HG03354 (cell line): ENCODE measurements around the gene TAS2R43.
"Not testable (repeated sequence)": the region's sequence is repeated elsewhere in the genome, so short reads cannot be mapped to it uniquely, and the experiment has no call there.

Experiments used
- ATAC-seq: cut with Tn5 transposase; IDR thresholded peaks from one replicate; pipeline ENCODE4 v1.9.1; 2021; ENCODE audit warnings: mild to moderate bottlenecking; ENCODE audit not compliant: unreplicated experiment, poor library complexity, severe bottlenecking

The TAS2R43 gene, protein sequence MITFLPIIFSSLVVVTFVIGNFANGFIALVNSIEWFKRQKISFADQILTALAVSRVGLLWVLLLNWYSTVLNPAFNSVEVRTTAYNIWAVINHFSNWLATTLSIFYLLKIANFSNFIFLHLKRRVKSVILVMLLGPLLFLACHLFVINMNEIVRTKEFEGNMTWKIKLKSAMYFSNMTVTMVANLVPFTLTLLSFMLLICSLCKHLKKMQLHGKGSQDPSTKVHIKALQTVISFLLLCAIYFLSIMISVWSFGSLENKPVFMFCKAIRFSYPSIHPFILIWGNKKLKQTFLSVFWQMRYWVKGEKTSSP

GRCh38 chr12:11092128-11092527 lies at the start of gene TAS2R43:
Gene TAS2R43, minus strand, starts transcription at chr12:11092313. Its CDS starts 84 bp downstream, at chr12:11092229.
- ATAC-seq: no peak

GRCh38 chr12:11136075-11136474 lies 44.0 kb upstream of the TAS2R43 start:
- ATAC-seq: peak; percentile 46

DNA sequence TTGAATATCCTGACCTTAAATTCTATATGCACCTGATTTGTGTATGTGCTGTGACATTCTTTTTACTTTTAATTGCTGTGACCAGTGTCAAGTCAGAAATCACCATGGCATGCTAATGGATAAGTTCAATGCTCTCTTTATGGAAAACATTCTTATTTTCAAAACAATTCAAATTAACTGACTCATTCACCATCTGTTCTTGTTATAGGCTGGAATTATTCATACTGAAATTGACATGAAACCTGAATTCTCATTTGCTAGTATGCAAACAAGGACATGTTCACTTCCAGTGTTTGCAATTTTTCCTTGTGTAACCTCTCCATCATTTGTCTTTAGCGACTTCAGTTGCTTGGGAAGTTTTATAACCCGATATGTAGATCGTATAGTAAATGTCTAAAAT lies 42.2 kb upstream of the TAS2R43 start, which contains the start of gene TAS2R30:
TSS of gene TAS2R30 (minus strand) at position 340 of the 400 bp plus-strand sequence. CDS start 400 bp downstream, outside the sequence.
- ATAC-seq: no peak

DNA sequence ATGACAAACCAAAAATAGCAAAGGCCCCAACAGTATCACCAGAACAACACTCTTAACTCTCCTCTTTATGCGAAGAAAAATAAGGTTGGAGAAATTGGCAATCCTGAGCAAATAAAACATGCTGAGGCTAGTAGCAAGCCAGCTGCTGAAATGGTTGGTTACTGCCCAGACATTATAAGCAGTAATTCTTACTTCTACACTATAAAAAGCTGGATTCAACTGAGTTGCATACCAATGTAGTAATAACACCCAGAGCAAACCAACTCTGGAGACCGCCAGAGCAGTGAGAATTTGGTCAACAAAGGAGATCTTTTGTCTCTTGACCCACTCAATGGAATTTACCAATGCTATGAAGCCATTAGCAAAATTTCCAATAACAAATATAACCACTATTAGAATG lies 41.7 kb upstream of the TAS2R43 start:
- ATAC-seq: no peak

DNA sequence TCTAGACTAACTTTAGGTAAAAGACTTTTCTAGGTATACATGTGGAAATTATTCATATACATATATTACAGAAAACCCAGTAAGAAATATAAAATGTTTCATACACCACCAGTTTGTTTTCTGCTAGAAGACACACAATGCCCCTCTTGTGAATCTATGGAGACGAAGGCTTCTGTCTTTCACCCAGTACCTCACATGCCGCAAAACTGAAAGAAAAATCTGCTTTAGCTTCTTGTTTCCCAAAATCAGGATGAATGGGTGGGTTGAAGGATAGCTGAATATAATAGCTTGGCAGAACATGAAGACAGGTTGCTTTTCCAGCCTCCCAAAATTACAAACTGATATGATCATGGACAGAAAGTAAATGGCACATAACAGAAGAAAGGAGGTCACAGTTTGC lies 41.0 kb upstream of the TAS2R43 start:
- ATAC-seq: no peak

DNA sequence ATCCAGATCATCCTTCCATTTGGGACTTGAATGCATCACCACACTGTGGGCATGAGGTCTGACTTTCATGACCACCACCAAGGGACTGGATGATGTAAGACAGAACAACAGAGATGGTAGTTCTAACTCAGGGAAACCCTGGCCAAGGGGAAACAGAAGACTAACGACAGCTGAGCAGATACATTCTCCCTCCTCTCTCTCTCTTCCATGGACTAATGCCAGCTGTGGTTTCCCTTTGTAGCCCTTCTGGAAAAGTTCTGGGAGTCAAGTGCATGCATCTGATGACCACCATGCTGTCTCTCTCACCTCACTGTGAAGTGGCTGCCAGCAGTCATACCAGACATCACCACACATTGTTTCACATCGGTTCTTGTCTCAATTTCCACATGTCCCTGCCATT lies 38.9 kb upstream of the TAS2R43 start:
- no peak for ATAC-seq

DNA sequence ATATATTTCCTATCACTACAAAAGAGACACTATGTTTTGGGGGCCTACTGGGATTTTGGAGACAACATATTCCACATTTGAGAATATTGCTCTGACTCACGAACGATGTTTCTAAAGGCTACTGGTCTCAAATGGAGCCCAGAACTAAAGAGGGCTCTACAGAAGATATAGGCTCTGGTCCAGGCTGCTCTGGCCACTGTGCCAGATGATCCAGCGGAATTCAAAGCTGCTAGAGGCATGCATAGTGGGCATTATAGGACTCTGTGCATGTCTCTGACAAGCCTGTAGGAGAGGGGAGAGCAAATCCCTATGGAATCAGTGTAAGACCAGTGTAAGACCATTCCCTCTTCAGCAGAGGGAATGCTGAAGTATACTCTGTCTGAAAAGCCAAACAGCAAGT lies 38.3 kb upstream of the TAS2R43 start:
- ATAC-seq: no peak

GRCh38 chr12:11114130-11114529 lies 22.0 kb upstream of the TAS2R43 start:
- ATAC-seq: not testable (repeated sequence)

DNA sequence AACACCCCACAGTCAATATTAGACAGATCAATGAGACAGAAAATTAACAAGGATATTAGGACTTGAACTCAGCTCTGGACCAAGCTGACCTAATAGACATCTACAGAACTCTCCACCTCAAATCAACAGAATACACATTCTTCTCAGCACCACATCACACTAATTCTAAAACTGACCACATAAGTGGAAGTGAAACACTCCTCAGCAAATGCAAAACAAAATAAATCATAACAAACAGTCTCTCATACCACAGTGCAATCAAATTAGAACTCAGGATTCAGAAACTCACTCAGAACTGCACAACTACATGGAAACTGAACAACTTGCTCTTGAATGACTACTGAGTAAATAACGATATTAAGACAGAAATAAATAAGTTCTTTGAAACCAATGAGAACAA lies 19.1 kb upstream of the TAS2R43 start:
- not testable (repeated sequence) for ATAC-seq

- ATAC-seq: no peak
Measured at GRCh38 chr12:11108862-11109261, 16.7 kb upstream of the TAS2R43 start.

- ATAC-seq: no peak
Measured at GRCh38 chr12:11107719-11108118, 15.6 kb upstream of the TAS2R43 start.

GRCh38 chr12:11106288-11106687 lies 14.2 kb upstream of the TAS2R43 start:
- no peak for ATAC-seq

DNA sequence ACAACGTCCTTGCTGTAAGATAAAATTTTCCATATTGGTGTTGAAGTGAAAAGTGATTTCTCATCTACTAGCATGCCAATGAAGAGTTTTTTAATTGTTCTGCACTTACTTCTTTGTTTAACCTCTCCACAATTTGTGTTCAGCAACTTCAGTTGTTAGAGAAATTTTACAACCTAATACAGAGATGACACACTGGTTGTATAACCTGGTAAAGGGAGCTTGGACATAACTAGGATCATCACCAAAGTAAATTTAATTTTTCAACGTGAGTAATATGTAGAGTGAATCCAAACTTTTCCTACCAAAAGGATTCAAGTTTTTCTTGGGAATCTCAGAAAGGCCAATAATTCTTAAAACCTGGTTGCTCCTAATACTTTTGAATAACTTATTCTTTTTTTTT lies 13.4 kb upstream of the TAS2R43 start:
- no peak for ATAC-seq

- peak; percentile 72 for ATAC-seq
Measured at GRCh38 chr12:11094910-11095309, 2.8 kb upstream of the TAS2R43 start.

DNA sequence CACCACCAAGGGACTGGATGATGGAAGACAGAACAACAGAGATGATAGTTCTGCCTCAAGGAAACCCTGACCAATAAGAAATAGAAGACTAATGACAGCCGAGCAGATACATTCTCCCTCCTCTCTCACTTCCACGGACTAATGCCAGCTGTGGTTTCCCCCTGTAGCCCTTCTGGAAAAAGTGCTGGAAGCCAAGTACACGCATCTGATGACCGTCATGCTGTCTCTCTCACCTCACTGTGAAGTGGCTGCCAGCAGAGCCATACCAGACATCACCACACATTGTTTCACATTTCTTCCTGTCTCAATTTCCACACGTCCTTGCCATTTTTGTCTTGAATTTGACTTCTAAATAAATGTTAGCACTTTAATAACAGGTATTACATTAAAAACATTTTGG lies 2.9 kb downstream of the TAS2R43 start:
- no peak for ATAC-seq

GRCh38 chr12:11085419-11085818 lies 6.7 kb downstream of the TAS2R43 start:
- peak; percentile 90 for ATAC-seq

DNA sequence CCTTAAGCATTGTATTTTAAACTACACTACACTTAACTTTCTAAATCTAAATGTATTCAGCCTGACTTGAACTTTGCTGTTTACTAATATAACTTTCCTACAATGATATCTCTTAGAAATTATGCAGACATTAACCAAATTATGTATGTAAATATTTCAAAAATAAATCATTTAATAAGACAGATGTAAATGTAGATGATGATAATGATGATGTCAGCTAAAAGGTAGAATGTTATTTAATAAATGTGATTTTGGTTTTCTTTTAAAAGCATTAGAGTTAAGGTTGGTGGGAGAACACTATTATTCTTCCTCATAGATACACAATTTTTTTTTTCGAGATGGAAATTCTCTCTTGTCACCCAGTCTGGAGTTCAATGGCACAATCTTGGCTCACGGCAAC lies 10.1 kb downstream of the TAS2R43 start:
- no peak for ATAC-seq

DNA sequence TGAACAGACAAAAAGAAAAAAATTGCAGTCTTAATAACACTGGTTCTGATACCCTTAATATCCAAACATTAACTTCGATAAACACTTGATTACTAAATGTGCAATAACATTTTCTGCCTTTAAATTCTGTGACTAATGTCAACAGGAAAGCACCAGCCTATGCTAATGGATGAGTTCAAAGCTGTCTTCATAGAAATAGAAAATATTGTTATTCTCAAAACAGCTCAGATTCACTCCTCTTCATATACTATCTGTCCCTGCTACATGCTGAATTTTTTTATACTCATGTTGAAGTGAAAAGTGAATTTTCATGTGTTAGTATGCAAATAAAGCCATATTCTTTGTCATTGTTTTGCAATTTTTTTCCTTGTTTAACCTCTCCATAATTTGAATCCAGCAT lies 13.9 kb downstream of the TAS2R43 start:
- ATAC-seq: no peak

DNA sequence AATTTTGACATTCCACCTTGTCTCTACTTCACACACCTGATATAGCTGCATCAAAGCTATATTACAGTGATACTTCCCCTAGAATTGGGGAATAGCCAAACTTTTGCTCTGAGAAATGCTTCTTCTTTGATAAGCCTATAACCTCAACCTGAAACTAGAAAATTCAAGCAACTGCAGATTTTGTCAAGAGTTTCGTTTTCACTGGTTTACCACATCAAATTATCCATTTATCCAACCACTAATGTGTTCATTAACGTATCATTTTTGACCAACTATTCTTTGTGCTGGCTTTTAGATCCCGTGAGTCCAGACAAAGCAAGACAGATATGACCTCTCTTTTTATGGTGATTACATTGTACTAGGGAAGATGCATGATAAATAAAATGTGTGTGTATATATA lies 16.5 kb downstream of the TAS2R43 start:
- peak; percentile 81 for ATAC-seq

- no peak for ATAC-seq
Measured at GRCh38 chr12:11071414-11071813, 20.7 kb downstream of the TAS2R43 start.

GRCh38 chr12:11070999-11071398 lies 21.1 kb downstream of the TAS2R43 start:
- no peak for ATAC-seq

DNA sequence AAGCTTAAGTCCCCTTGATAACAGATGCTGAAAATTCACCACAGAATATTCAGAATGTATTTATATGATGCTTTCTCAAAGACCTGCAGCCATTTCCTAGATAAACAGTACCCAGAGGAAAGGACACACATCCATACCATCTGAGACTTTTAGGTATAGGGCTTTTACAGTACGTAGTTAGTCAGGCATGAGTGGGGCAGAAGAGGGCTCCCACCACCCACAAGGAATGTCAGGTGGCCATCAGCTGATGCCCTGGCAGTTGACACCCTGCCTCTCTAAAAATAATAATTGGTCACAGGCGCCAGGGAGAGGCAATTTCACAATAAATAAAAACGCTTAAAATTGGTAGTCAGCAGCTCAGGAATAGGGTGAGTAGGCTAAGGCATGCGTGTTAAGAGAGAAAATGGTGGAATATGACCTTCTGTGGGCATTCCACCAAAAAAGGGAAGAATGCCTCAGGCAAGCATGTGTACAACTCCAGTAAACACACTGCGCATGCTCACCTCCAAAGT lies 22.2 kb downstream of the TAS2R43 start:
- ATAC-seq: no peak
